HEK293 (cell line): ENCODE measurements around the gene NFE2L1.

Source experiments
- CTCF ChIA-PET: fragments of 350-600 bp; formaldehyde crosslinking; extraction: SDS; loops from one replicate; lab custom pipeline; 2021; ENCODE audit warnings: antibody characterized with exemption; lab: Yijun Ruan, JAX
- POLR2A ChIA-PET: fragments of 300-600 bp; formaldehyde crosslinking; extraction: SDS; loops from one replicate; lab custom pipeline; 2020; ENCODE audit warnings: antibody characterized with exemption, inconsistent platforms; lab: Yijun Ruan, JAX
- H3K27ac ChIP-seq: fragments of 200-500 bp; sonication (Bioruptor generic); 2 replicates; pipeline ENCODE4 v1.5.1; 2014; ENCODE audit warnings: low read depth, low read length, control low read depth, inconsistent platforms; ENCODE audit errors: extremely low read depth
- H3K36me3 ChIP-seq, 2 experiments: fragments of 200-500 bp in 1 of 2; sonication (Bioruptor generic) in 1 of 2; 1 replicate in 1 of 2; 2 replicates in 1 of 2; pipeline ENCODE4 v1.5.1; 2014 to 2017; ENCODE audit warnings: inconsistent platforms in 2 of 2, low read length in 2 of 2; ENCODE audit not compliant: control insufficient read depth in 2 of 2, insufficient read depth in 1 of 2
- H3K4me1 ChIP-seq: fragments of 200-500 bp; sonication (Bioruptor generic); 2 replicates; pipeline ENCODE4 v1.5.1; 2014; ENCODE audit warnings: mild to moderate bottlenecking, low read length, inconsistent platforms; ENCODE audit not compliant: control insufficient read depth, insufficient read depth
- H3K4me3 ChIP-seq: 2 replicates; pipeline ENCODE4 v1.5.1; 2011; ENCODE audit warnings: low read depth, mild to moderate bottlenecking, control low read depth, low read length, moderate library complexity
- H3K9me3 ChIP-seq: fragments of 200-500 bp; sonication (Bioruptor generic); 2 replicates; pipeline ENCODE4 v1.5.1; 2014; ENCODE audit warnings: low read depth, low read length, inconsistent platforms; ENCODE audit not compliant: control insufficient read depth, insufficient read depth
- GLI4 ChIP-seq: fragments of 450-650 bp; formaldehyde crosslinking; IDR thresholded peaks from 2 replicates; pipeline ENCODE4 v1.5.1; 2016; ENCODE audit warnings: missing biosample characterization, missing genetic modification characterization
- GLIS1 ChIP-seq: fragments of 450-650 bp; formaldehyde crosslinking; IDR thresholded peaks from 2 replicates; pipeline ENCODE4 v1.5.1; 2016; ENCODE audit warnings: missing biosample characterization, missing genetic modification characterization
- GLIS2 ChIP-seq: fragments of 450-650 bp; formaldehyde crosslinking; IDR thresholded peaks from 2 replicates; pipeline ENCODE4 v1.5.1; 2016; ENCODE audit warnings: missing biosample characterization, missing genetic modification characterization
- MZF1 ChIP-seq: fragments of 450-650 bp; formaldehyde crosslinking; IDR thresholded peaks from 2 replicates; pipeline ENCODE4 v1.5.1; 2017; ENCODE audit warnings: missing biosample characterization, missing genetic modification characterization, borderline replicate concordance
- SALL2 ChIP-seq: fragments of 450-650 bp; formaldehyde crosslinking; IDR thresholded peaks from 2 replicates; pipeline ENCODE4 v1.5.0; 2017; ENCODE audit warnings: missing biosample characterization, mild to moderate bottlenecking, missing genetic modification characterization, borderline replicate concordance
- SETDB1 ChIP-seq: IDR thresholded peaks from one replicate; pipeline ENCODE4 v1.6.1; 2017; ENCODE audit warnings: mild to moderate bottlenecking, low read length, moderate library complexity, mixed read lengths; ENCODE audit not compliant: insufficient read length
- SP2 ChIP-seq: fragments of 450-650 bp; formaldehyde crosslinking; IDR thresholded peaks from 2 replicates; pipeline ENCODE4 v1.5.1; 2016; ENCODE audit warnings: missing biosample characterization, missing genetic modification characterization
- ZNF202 ChIP-seq: fragments of 450-650 bp; formaldehyde crosslinking; IDR thresholded peaks from 2 replicates; pipeline ENCODE4 v1.5.1; 2016; ENCODE audit warnings: missing biosample characterization, missing genetic modification characterization, borderline replicate concordance
- ZNF629 ChIP-seq: fragments of 450-650 bp; formaldehyde crosslinking; IDR thresholded peaks from 2 replicates; pipeline ENCODE4 v1.5.1; 2017; ENCODE audit warnings: missing biosample characterization, missing genetic modification characterization
- TF ChIP-seq, protein P1 (sequence below): fragments of 450-650 bp; formaldehyde crosslinking; IDR thresholded peaks from 2 replicates; pipeline ENCODE4 v1.5.1; 2016; ENCODE audit warnings: missing biosample characterization, missing genetic modification characterization
- TF ChIP-seq, protein P2 (sequence below): fragments of 450-650 bp; formaldehyde crosslinking; IDR thresholded peaks from 2 replicates; pipeline ENCODE4 v1.5.1; 2016; ENCODE audit warnings: missing biosample characterization, missing genetic modification characterization
- TF ChIP-seq, protein P3 (sequence below): IDR thresholded peaks from 2 replicates; pipeline ENCODE4 v1.6.1; 2011; ENCODE audit warnings: mild to moderate bottlenecking, low read depth, low read length, borderline replicate concordance
- TF ChIP-seq, protein P4 (sequence below): fragments of 450-650 bp; formaldehyde crosslinking; IDR thresholded peaks from 2 replicates; pipeline ENCODE4 v1.5.1; 2016; ENCODE audit warnings: missing biosample characterization, missing genetic modification characterization
- TF ChIP-seq, protein P5 (sequence below): fragments of 450-650 bp; IDR thresholded peaks from 2 replicates; pipeline ENCODE4 v1.5.1; 2018; ENCODE audit warnings: missing biosample characterization, missing genetic modification characterization
- TF ChIP-seq, protein P6 (sequence below): fragments of 450-650 bp; formaldehyde crosslinking; IDR thresholded peaks from 2 replicates; pipeline ENCODE4 v1.5.1; 2016; ENCODE audit warnings: missing biosample characterization, missing genetic modification characterization

The NFE2L1 gene

DNA sequence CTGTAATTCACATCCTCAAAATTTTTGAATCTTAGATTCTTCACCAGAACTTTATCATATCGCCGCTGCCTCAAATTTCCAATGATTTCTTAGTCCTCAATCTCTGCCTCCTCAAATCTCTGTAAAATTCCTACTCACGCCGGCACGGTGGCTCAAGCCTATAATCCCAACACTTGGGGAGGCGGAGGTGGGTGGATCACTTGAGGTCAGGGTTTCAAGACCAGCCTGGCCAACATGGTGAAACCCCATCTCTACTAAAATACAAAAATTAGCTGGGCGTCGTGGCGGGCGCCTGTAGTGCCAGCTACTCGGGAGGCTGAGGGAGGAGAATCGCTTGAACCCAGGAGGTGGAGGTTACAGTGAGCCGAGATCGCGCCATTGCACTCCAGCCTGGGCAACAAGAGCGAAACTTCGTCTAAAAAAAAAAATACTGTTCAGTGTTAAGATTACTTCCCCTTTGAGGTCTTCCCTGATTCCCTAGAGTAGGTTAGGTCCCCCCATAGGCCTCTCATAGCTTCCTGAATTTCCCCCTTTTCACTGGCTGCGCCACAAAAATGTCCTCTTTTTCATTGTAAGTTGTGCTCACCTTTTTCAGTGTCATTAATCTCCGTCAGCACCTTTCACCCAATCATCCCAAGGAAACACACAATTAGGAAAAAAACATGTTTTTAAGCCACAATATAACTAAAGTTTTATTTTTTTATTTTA, 54.0 kb downstream of the NFE2L1 start (continued):
- TF ChIP-seq GLI4 (tag by site-specific recombination) (no peak), ZNF202 (no peak)
- TF ChIP-seq, protein P1, sequence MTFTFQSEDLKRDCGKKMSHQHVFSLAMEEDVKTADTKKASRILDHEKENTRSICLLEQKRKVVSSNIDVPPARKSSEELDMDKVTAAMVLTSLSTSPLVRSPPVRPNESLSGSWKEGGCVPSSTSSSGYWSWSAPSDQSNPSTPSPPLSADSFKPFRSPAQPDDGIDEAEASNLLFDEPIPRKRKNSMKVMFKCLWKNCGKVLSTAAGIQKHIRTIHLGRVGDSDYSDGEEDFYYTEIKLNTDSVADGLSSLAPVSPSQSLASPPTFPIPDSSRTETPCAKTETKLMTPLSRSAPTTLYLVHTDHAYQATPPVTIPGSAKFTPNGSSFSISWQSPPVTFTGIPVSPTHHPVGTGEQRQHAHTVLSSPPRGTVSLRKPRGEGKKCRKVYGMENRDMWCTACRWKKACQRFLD = no peak

DNA sequence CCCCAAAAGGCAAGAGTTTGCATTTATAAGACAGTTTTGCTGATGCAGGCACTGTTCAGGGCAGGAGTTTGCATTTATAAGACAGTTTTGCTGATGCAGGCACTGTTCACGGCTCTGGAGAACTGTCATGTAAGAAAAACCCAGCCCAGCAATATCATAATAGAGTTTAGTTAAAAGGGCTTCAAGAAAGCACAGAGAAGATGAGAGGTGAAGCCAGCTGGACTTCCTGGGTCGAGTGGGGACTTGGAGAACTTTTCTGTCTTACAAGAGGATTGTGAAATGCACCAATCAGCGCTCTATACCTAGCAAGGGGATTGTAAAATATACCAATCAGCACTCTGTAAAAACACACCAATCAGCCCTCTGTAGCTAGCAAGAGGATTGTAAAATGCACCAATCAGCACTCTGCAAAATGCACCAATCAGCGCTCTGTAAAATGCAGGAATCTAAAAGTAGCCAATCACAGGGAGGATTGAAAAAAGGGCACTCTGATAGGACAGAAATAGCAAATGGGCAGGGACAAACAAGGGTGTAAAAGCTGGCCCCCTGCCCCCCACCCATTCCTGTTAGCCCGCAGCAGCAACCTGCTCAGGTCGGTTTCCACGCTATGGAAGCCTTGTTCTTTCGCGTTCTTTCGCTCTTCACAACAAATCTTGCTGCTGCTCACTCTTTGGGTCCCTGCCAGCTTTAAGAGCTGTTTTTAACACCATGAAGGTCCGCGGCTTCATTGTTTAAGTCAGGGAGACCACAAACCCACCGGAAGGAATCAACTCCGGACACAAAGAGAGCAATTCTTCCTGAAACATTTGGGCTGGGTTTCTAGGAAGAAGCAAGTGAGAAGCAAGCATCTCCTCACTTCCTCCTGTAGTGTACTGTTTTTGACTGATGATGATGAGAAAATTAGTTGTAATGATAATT, 54.9 kb downstream of the NFE2L1 start:
- H3K9me3 ChIP-seq = no peaks in the 10 kb centered on the region

More for the DNA sequence above, 54.9 kb downstream of the NFE2L1 start:
- peaks cover 4% of the 10 kb centered on the region; the same call in 1 of the 2 replicates for H3K4me1 ChIP-seq
- H3K36me3 ChIP-seq = no peaks in the 10 kb centered on the region; a peak in 1 of 3 replicates
- CTCF ChIA-PET = no interaction called here
- POLR2A ChIA-PET = no interaction called here
- H3K4me3 ChIP-seq = no peak overlapping the region
- H3K27ac ChIP-seq = no peak overlapping the region
- no peak for TF ChIP-seq ZNF629
- TF ChIP-seq, protein P2, sequence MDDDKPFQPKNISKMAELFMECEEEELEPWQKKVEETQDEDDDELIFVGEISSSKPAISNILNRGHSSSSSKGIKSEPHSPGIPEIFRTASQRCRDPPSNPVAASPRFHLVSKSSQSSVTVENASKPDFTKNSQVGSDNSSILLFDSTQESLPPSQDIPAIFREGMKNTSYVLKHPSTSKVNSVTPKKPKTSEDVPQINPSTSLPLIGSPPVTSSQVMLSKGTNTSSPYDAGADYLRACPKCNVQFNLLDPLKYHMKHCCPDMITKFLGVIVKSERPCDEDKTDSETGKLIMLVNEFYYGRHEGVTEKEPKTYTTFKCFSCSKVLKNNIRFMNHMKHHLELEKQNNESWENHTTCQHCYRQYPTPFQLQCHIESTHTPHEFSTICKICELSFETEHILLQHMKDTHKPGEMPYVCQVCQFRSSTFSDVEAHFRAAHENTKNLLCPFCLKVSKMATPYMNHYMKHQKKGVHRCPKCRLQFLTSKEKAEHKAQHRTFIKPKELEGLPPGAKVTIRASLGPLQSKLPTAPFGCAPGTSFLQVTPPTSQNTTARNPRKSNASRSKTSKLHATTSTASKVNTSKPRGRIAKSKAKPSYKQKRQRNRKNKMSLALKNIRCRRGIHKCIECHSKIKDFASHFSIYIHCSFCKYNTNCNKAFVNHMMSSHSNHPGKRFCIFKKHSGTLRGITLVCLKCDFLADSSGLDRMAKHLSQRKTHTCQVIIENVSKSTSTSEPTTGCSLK (tag by site-specific recombination) = no peak
- no peak for TF ChIP-seq SALL2 (tag by site-specific recombination)
- TF ChIP-seq, protein P3, sequence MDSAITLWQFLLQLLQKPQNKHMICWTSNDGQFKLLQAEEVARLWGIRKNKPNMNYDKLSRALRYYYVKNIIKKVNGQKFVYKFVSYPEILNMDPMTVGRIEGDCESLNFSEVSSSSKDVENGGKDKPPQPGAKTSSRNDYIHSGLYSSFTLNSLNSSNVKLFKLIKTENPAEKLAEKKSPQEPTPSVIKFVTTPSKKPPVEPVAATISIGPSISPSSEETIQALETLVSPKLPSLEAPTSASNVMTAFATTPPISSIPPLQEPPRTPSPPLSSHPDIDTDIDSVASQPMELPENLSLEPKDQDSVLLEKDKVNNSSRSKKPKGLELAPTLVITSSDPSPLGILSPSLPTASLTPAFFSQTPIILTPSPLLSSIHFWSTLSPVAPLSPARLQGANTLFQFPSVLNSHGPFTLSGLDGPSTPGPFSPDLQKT = no peak
- no peak for TF ChIP-seq MZF1
- TF ChIP-seq SETDB1 = peak; percentile 39
- TF ChIP-seq, protein P4, sequence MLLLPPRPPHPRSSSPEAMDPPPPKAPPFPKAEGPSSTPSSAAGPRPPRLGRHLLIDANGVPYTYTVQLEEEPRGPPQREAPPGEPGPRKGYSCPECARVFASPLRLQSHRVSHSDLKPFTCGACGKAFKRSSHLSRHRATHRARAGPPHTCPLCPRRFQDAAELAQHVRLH = no peak
- no peak for TF ChIP-seq GLIS2 (tag by site-specific recombination)
- no peak for TF ChIP-seq GLIS1 (tag by site-specific recombination)
- TF ChIP-seq SP2 (tag by site-specific recombination) = peak; percentile 49
- TF ChIP-seq, protein P5, sequence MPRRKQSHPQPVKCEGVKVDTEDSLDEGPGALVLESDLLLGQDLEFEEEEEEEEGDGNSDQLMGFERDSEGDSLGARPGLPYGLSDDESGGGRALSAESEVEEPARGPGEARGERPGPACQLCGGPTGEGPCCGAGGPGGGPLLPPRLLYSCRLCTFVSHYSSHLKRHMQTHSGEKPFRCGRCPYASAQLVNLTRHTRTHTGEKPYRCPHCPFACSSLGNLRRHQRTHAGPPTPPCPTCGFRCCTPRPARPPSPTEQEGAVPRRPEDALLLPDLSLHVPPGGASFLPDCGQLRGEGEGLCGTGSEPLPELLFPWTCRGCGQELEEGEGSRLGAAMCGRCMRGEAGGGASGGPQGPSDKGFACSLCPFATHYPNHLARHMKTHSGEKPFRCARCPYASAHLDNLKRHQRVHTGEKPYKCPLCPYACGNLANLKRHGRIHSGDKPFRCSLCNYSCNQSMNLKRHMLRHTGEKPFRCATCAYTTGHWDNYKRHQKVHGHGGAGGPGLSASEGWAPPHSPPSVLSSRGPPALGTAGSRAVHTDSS (tag by site-specific recombination) = no peak
- TF ChIP-seq, protein P6, sequence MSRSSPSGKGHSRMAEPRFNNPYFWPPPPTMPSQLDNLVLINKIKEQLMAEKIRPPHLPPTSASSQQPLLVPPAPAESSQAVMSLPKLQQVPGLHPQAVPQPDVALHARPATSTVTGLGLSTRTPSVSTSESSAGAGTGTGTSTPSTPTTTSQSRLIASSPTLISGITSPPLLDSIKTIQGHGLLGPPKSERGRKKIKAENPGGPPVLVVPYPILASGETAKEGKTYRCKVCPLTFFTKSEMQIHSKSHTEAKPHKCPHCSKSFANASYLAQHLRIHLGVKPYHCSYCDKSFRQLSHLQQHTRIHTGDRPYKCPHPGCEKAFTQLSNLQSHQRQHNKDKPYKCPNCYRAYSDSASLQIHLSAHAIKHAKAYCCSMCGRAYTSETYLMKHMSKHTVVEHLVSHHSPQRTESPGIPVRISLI = no peak
